Vagina (tissue), 2 donors: ENCODE data around the gene KLF4. TPM values are rescaled to one million over a fixed set of nuclear protein-coding genes. Genes with fewer than 3 reads are reported as not detected.

ENCODE experiments used
- DNase-seq, 2 donors: peaks; one replicate each; pipeline ENCODE4 v3.0.0-alpha.2; 2017; ENCODE audit errors: extremely low spot score in 2 of 2
- H3K27ac ChIP-seq: fragments of 200-600 bp; sonication (generic); one replicate; pipeline ENCODE4 v1.5.1; 2019
- H3K27me3 ChIP-seq: fragments of 200-600 bp; sonication (generic); one replicate; pipeline ENCODE4 v1.5.1; 2019
- H3K36me3 ChIP-seq, 2 donors: fragments of 200-600 bp; sonication (generic); one replicate each; pipeline ENCODE4 v1.5.1; 2017 to 2019
- H3K4me1 ChIP-seq: fragments of 200-600 bp; sonication (generic); one replicate; pipeline ENCODE4 v1.5.1; 2019
- H3K4me3 ChIP-seq, 2 donors: fragments of 200-600 bp; sonication (generic); 1 replicate in 1 of 2; 2 replicates in 1 of 2; pipeline ENCODE4 v1.5.1; 2016 to 2019
- H3K9me3 ChIP-seq: fragments of 200-600 bp; sonication (generic); one replicate; pipeline ENCODE4 v1.5.1; 2019
- POLR2A ChIP-seq, 2 donors: fragments of 450-650 bp; IDR thresholded peaks; one replicate each; pipeline ENCODE4 v1.6.1; 2017; ENCODE audit warnings: antibody characterized with exemption in 2 of 2, mild to moderate bottlenecking in 2 of 2, moderate library complexity in 2 of 2
- POLR2AphosphoS5 ChIP-seq, 2 donors: sonication (generic); formaldehyde crosslinking; IDR thresholded peaks; one replicate each; pipeline ENCODE4 v1.9.0; 2017; ENCODE audit warnings: antibody characterized with exemption in 2 of 2, mild to moderate bottlenecking in 2 of 2, low read depth in 1 of 2; ENCODE audit not compliant: insufficient read depth in 1 of 2
- intact Hi-C: fragments of 100-400 bp; cut with DNase I; formaldehyde crosslinking; loops from one replicate; pipeline ENCODE4 v1.15.1; 2023
- total RNA-seq: library from RNA; depleted of rRNA; stranded (reverse); fragments of >200 nt; gene quantifications from one replicate; pipeline ENCODE4 v1.2.3, GENCODE V29; 2016
- TF ChIP-seq, protein P1 (sequence below), 3 experiments: fragments of 450-650 bp in 2 of 3; fragments of 200-600 bp in 1 of 3; sonication (generic) in 1 of 3; IDR thresholded peaks; one replicate each; pipeline ENCODE4 v1.5.1; 2017 to 2019; ENCODE audit warnings: antibody characterized with exemption in 3 of 3, mild to moderate bottlenecking in 2 of 3, moderate library complexity in 2 of 3

The KLF4 gene
- total RNA-seq: 144 TPM

DNA sequence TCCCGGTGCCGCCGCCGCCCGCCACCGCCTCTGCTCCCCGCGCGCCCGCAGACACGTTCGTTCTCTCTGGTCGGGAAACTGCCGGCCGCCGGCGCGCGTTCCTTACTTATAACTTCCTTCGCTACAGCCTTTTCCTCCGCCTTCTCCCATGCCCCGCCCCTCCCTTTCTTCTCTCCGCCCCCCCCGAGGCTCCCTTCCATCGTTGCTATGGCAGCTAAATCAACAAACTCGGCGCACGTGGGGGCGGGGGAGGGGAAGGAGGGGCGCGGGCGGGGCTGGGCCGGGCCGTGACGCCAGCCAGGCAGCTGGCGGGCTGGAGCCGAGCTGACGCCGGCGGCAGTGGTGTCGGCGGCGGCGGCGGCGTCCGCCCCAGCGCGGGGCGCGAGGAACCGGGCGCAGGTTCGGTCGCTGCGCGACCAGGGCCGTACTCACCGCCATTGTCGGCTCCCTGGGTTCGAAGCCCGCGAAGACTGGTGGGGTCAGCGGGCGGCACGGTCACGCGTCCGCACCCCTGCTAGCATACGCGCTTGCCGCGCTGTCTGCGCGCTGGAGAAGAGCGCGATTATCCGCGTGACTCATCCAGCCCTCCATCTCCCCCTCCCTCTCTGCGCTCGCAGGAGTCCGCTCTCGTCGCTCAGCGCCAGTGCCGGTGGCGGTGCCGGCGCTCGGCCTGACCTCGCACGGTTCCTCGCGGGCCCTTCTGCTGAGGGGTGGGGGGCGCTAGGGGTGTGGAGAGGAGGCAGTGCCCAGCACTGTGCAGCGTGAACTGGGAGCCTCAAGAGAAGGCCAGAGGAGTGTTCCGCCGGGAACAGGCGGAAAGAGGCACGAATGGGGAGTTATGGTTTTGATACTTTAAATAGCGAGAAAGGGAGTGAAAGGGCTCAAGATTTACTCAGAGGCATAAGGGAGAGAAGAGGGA lies at the start of gene KLF4:
Gene KLF4 (minus strand): TSS at position 83 of the 919 bp plus-strand sequence. CDS start 597 bp downstream, outside the sequence.
- no peaks in the 10 kb centered on the region for H3K27me3 ChIP-seq
- peak in 1 of 2 donors; percentile 96 for DNase-seq
- TF ChIP-seq POLR2A (IDR thresholded peaks at IDR 0.05) (peak in 1 of 2 donors; percentile 69), POLR2AphosphoS5 (IDR thresholded peaks at IDR 0.05; ENCODE audit: insufficient read depth in 1 of 2, low read depth in 1 of 2) (peak; percentile 31 to 92)
- TF ChIP-seq, protein P1, sequence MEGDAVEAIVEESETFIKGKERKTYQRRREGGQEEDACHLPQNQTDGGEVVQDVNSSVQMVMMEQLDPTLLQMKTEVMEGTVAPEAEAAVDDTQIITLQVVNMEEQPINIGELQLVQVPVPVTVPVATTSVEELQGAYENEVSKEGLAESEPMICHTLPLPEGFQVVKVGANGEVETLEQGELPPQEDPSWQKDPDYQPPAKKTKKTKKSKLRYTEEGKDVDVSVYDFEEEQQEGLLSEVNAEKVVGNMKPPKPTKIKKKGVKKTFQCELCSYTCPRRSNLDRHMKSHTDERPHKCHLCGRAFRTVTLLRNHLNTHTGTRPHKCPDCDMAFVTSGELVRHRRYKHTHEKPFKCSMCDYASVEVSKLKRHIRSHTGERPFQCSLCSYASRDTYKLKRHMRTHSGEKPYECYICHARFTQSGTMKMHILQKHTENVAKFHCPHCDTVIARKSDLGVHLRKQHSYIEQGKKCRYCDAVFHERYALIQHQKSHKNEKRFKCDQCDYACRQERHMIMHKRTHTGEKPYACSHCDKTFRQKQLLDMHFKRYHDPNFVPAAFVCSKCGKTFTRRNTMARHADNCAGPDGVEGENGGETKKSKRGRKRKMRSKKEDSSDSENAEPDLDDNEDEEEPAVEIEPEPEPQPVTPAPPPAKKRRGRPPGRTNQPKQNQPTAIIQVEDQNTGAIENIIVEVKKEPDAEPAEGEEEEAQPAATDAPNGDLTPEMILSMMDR (IDR thresholded peaks at IDR 0.05): peak in 1 of 3 experiments; percentile 20

DNA sequence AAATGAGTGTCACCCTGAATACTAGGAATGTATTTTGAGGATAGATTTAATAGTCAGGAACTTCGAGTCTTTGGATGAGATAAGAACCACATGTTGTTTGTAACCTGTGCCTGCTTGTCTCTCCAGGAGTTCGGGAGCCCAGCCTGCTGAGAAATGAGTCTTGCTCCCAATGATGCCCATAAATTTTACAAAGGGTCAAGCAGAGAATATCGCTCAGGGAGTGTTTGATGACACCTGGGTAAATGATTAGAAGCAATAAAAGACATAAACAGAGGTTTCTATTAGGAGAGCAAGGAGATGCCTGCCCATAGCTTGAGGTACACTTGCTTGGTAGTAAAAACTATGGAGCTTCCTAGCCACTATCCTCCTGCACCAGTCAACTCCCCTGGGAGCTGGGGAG lies 46.9 kb upstream of the KLF4 start:
- no peaks in the 10 kb centered on the region for H3K9me3 ChIP-seq
- H3K36me3 ChIP-seq: no peaks in the 10 kb centered on the region
- no peak overlapping the region for H3K4me3 ChIP-seq
- no peaks in the 10 kb centered on the region for H3K4me1 ChIP-seq
- intact Hi-C loops: no loop called here
- no peak for DNase-seq
- H3K27me3 ChIP-seq: no peaks in the 10 kb centered on the region
- TF ChIP-seq POLR2A (IDR thresholded peaks at IDR 0.05) (no peak), POLR2AphosphoS5 (IDR thresholded peaks at IDR 0.05; ENCODE audit: insufficient read depth in 1 of 2, low read depth in 1 of 2) (no peak)
- TF ChIP-seq, protein P1 (IDR thresholded peaks at IDR 0.05): no peak
- no peak overlapping the region for H3K27ac ChIP-seq

More for the DNA sequence above, at the start of gene KLF4:
- Histone ChIP-seq H3K9me3 (no peaks in the 10 kb centered on the region), H3K36me3 (peaks cover 0 to 29% of the 10 kb centered on the region in 2 donors), H3K27ac (peak within 1 kb of the TSS; percentile 96), H3K4me1 (peaks cover 25% of the 10 kb centered on the region), H3K4me3 (peak within 1 kb of the TSS; percentile 71 to 87)
- intact Hi-C loops: loop anchor here (1.0 to 10.0 kb wide), 4 partner anchors 148 to 785 kb away; no protein-coding TSS in a partner anchor

DNA sequence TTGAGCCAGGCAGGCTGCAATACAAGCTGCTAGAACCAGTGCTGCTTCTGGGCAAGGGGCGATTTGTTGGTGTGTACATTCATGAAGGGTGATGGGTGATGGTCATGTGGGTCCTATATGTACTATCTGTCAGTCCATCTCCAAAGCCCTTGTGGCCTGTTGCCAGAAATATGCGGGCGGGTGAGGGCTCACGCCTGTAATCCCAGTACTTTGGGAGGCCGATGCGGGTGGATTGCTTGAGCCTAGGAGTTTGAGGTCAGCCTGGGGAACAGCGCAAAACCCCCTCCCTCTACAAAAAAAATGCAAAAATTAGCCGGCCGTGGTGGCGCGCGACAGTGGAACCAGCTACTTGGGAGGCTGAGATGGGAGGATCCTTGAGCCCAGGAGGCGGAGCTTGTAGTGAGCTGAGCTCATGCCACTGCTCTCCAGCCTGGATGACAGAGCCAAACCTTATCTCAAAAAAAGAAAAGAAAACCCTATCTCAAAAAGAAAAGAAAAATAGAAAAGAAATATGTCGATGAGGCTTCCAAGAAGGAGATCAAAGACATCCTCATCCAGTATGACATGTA lies 45.0 kb upstream of the KLF4 start:
- Histone ChIP-seq H3K4me3 (no peak overlapping the region), H3K4me1 (no peaks in the 10 kb centered on the region), H3K27ac (no peak overlapping the region), H3K9me3 (no peaks in the 10 kb centered on the region), H3K36me3 (no peaks in the 10 kb centered on the region), H3K27me3 (no peaks in the 10 kb centered on the region)
- intact Hi-C loops: no loop called here
- no peak for DNase-seq
- TF ChIP-seq POLR2AphosphoS5 (IDR thresholded peaks at IDR 0.05; ENCODE audit: insufficient read depth in 1 of 2, low read depth in 1 of 2) (no peak), POLR2A (IDR thresholded peaks at IDR 0.05) (no peak)
- TF ChIP-seq, protein P1 (IDR thresholded peaks at IDR 0.05): no peak

DNA sequence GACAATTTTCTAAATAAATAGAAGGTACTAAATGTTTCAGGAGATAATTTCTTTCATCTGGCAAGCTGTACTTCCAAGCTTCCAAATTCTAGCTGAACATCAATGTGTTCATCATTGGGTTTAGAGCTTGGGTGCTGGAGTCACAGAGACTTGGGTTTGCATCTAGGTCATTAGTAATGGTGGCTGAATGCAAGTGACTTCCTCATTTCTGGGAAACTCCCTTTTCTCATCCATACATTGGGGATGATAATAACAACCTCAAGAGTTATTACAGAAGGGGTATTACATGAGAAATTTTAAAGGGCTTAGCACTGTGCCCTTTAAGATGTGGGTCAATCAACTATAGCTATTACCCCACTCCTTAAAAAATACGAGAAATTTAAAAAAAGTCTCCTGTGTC lies 41.1 kb upstream of the KLF4 start:
- Histone ChIP-seq H3K27ac (no peak overlapping the region), H3K4me1 (no peaks in the 10 kb centered on the region), H3K4me3 (no peak overlapping the region), H3K9me3 (no peaks in the 10 kb centered on the region), H3K36me3 (no peaks in the 10 kb centered on the region), H3K27me3 (no peaks in the 10 kb centered on the region)
- DNase-seq: no peak
- TF ChIP-seq, protein P1 (IDR thresholded peaks at IDR 0.05): no peak
- TF ChIP-seq POLR2AphosphoS5 (IDR thresholded peaks at IDR 0.05; ENCODE audit: insufficient read depth in 1 of 2, low read depth in 1 of 2) (no peak), POLR2A (IDR thresholded peaks at IDR 0.05) (no peak)
- intact Hi-C loops: no loop called here
